PC-9 (cell line): ENCODE measurements around the gene COL5A1. TPM values are rescaled to one million over a fixed set of nuclear protein-coding genes. Genes with fewer than 3 reads are reported as not detected.

Experiments used
- BruUV-seq: library from RNA; stranded (reverse); fragments of 400-500 nt; replicated peaks from 2 replicates; lab custom pipeline; 2021; lab: Mats Ljungman, UMichigan
- CTCF ChIA-PET: fragments of 300-600 bp; sonication (Branson Sonifier 250); formaldehyde crosslinking; loops from one replicate; lab custom pipeline; 2022; ENCODE audit warnings: antibody characterized with exemption; lab: Charles Lee
- POLR2A ChIA-PET: fragments of 300-600 bp; sonication (Branson Sonifier 250); formaldehyde crosslinking; loops from one replicate; lab custom pipeline; 2022; ENCODE audit warnings: antibody characterized with exemption; ENCODE audit not compliant: unreplicated experiment; lab: Charles Lee
- DNase-seq, 2 experiments: peaks; one replicate each; pipeline versions ENCODE4 v3.0.0 to v3.0.0-alpha.2; 2015 to 2022; ENCODE audit warnings: mixed read lengths in 1 of 2
- H2AFZ ChIP-seq: fragments of 200-600 bp; sonication (generic); 2 replicates; pipeline ENCODE4 v1.8.1; 2017; ENCODE audit warnings: antibody characterized with exemption
- H3F3A ChIP-seq: fragments of 200-600 bp; sonication (generic); 2 replicates; pipeline ENCODE4 v1.8.1; 2017; ENCODE audit warnings: antibody characterized with exemption, mild to moderate bottlenecking, low read depth; ENCODE audit not compliant: insufficient read depth
- H3K27ac ChIP-seq: fragments of 200-600 bp; sonication (generic); 2 replicates; pipeline ENCODE4 v1.6.1; 2016; ENCODE audit warnings: mixed run types
- H3K27me3 ChIP-seq: fragments of 200-600 bp; sonication (generic); 2 replicates; pipeline ENCODE4 v1.6.1; 2016; ENCODE audit warnings: low read depth, mixed run types; ENCODE audit not compliant: insufficient read depth
- H3K36me3 ChIP-seq: fragments of 200-600 bp; sonication (generic); 2 replicates; pipeline ENCODE4 v1.6.1; 2016; ENCODE audit warnings: low read depth, mixed run types
- H3K4me1 ChIP-seq: fragments of 200-600 bp; sonication (generic); replicated peaks from 2 replicates; pipeline ENCODE4 v1.6.1; 2016; ENCODE audit warnings: mixed run types; ENCODE audit not compliant: insufficient read depth
- H3K4me2 ChIP-seq: fragments of 200-600 bp; sonication (generic); 2 replicates; pipeline ENCODE4 v1.6.1; 2017; ENCODE audit warnings: mixed run types
- H3K4me3 ChIP-seq: fragments of 200-600 bp; sonication (generic); 2 replicates; pipeline ENCODE4 v1.6.1; 2016; ENCODE audit warnings: mixed run types
- H3K79me2 ChIP-seq: fragments of 200-600 bp; sonication (generic); 2 replicates; pipeline ENCODE4 v1.6.1; 2017; ENCODE audit warnings: low read depth, mixed run types
- H3K9me2 ChIP-seq: fragments of 200-600 bp; sonication (generic); 2 replicates; pipeline ENCODE4 v1.8.1; 2017; ENCODE audit warnings: mild to moderate bottlenecking; ENCODE audit not compliant: insufficient read depth
- H3K9me3 ChIP-seq: fragments of 200-600 bp; sonication (generic); 2 replicates; pipeline ENCODE4 v1.8.1; 2016; ENCODE audit warnings: low read depth; ENCODE audit not compliant: insufficient read depth
- H4K20me1 ChIP-seq: fragments of 200-600 bp; sonication (generic); 2 replicates; pipeline ENCODE4 v1.8.1; 2017; ENCODE audit not compliant: insufficient read depth
- CTCF ChIP-seq: fragments of 200-600 bp; sonication (generic); conservative IDR thresholded peaks from 2 replicates; pipeline ENCODE4 v1.6.1; 2017; ENCODE audit warnings: mixed run types, antibody characterized with exemption, mild to moderate bottlenecking, moderate library complexity
- EZH2 ChIP-seq: fragments of 200-600 bp; sonication (generic); IDR thresholded peaks from 2 replicates; pipeline ENCODE4 v1.8.0; 2017; ENCODE audit warnings: antibody characterized with exemption, low read depth
- intact Hi-C: fragments of 100-400 bp; cut with micrococcal nuclease; formaldehyde crosslinking; loops from one replicate; pipeline ENCODE4 v1.10.0; 2022; ENCODE audit not compliant: unreplicated experiment
- total RNA-seq: library from RNA; stranded (reverse); gene quantifications from 2 replicates; pipeline ENCODE4 v1.2.3, GENCODE V29; 2021

The COL5A1 gene
- total RNA-seq, 1 experiment from 2014 or later: 15.2 TPM

DNA sequence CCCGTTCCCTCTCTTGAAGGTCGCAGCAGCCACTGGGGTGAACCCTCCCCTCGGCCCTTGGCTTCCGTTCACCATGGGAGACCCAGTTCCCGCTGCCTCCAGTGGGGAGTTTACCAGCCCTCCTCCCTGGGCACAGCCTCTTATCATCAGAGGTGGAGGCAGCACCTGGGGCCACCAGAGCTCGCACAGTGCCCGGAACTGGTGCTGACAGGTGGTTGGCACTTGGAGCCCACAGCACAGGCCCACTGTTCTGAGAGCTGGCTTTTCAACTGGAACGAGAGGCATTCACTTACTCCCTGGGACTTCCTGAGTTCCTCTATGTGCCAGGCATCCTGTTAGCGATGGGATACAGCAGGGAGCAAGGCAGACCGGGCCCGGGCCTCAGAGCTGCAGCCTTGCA, 132.2 kb downstream of the COL5A1 start:
- H3K9me2 ChIP-seq: no peaks in the 10 kb centered on the region
- no peak for TF ChIP-seq CTCF
- TF ChIP-seq EZH2: no peak
- H3K27ac ChIP-seq: no peak overlapping the region
- H3K4me2 ChIP-seq: no peak overlapping the region
- no peaks in the 10 kb centered on the region for H3K9me3 ChIP-seq
- no peak for DNase-seq
- no peaks in the 10 kb centered on the region for H3F3A ChIP-seq
- H4K20me1 ChIP-seq: no peaks in the 10 kb centered on the region; the same call in 1 of the 2 replicates
- no peaks in the 10 kb centered on the region for H3K36me3 ChIP-seq
- CTCF ChIA-PET: no interaction called here
- no peaks in the 10 kb centered on the region for H3K4me1 ChIP-seq
- H3K4me3 ChIP-seq: no peak overlapping the region
- peaks cover 100% of the 10 kb centered on the region for H3K27me3 ChIP-seq
- H2AFZ ChIP-seq: no peak overlapping the region
- intact Hi-C loops: no loop called here
- H3K79me2 ChIP-seq: no peaks in the 10 kb centered on the region
- no TSS peak for BruUV-seq
- POLR2A ChIA-PET: no interaction called here

GRCh38 chr9:134774410-134774809, 132.8 kb downstream of the COL5A1 start:
- no peaks in the 10 kb centered on the region for H3K9me2 ChIP-seq
- POLR2A ChIA-PET: no interaction called here
- H3K4me3 ChIP-seq: no peak overlapping the region
- H3K9me3 ChIP-seq: no peaks in the 10 kb centered on the region
- no peaks in the 10 kb centered on the region for H3K4me1 ChIP-seq
- no peaks in the 10 kb centered on the region for H3K79me2 ChIP-seq
- intact Hi-C loops: no loop called here
- H3K27ac ChIP-seq: no peak overlapping the region
- TF ChIP-seq CTCF (no peak), EZH2 (no peak)
- no peak for DNase-seq
- peaks cover 100% of the 10 kb centered on the region for H3K27me3 ChIP-seq
- no TSS peak for BruUV-seq
- no peak overlapping the region for H3K4me2 ChIP-seq
- no peak overlapping the region for H2AFZ ChIP-seq
- H4K20me1 ChIP-seq: no peaks in the 10 kb centered on the region; the same call in 1 of the 2 replicates
- H3F3A ChIP-seq: no peaks in the 10 kb centered on the region
- CTCF ChIA-PET: no interaction called here
- no peaks in the 10 kb centered on the region for H3K36me3 ChIP-seq

- intact Hi-C loops: no loop called here
- BruUV-seq: no TSS peak
- H3K4me1 ChIP-seq: no peaks in the 10 kb centered on the region
- no peaks in the 10 kb centered on the region for H3K36me3 ChIP-seq
- H3K27me3 ChIP-seq: peaks cover 100% of the 10 kb centered on the region
- H2AFZ ChIP-seq: no peak overlapping the region
- no peak overlapping the region for H3K4me3 ChIP-seq
- H3F3A ChIP-seq: no peaks in the 10 kb centered on the region
- no peaks in the 10 kb centered on the region; the same call in 1 of the 2 replicates for H4K20me1 ChIP-seq
- CTCF ChIA-PET: interaction anchor here (0.7 kb wide), 1 partner anchor 86 kb away, joined by 3 read pairs; no protein-coding TSS in a partner anchor
- H3K9me3 ChIP-seq: no peaks in the 10 kb centered on the region
- H3K79me2 ChIP-seq: no peaks in the 10 kb centered on the region
- POLR2A ChIA-PET: no interaction called here
- no peak overlapping the region for H3K4me2 ChIP-seq
- TF ChIP-seq EZH2 (no peak), CTCF (no peak)
- no peak for DNase-seq
- no peaks in the 10 kb centered on the region for H3K9me2 ChIP-seq
- no peak overlapping the region for H3K27ac ChIP-seq
These were observed 133.7 kb downstream of the COL5A1 start for GRCh38 chr9:134775081-134775951.
